ENCODE results near the gene MACF1.
A peak's percentile ranks its signal among the peaks of the same experiment; 100 is the strongest.

Gene MACF1

DNA sequence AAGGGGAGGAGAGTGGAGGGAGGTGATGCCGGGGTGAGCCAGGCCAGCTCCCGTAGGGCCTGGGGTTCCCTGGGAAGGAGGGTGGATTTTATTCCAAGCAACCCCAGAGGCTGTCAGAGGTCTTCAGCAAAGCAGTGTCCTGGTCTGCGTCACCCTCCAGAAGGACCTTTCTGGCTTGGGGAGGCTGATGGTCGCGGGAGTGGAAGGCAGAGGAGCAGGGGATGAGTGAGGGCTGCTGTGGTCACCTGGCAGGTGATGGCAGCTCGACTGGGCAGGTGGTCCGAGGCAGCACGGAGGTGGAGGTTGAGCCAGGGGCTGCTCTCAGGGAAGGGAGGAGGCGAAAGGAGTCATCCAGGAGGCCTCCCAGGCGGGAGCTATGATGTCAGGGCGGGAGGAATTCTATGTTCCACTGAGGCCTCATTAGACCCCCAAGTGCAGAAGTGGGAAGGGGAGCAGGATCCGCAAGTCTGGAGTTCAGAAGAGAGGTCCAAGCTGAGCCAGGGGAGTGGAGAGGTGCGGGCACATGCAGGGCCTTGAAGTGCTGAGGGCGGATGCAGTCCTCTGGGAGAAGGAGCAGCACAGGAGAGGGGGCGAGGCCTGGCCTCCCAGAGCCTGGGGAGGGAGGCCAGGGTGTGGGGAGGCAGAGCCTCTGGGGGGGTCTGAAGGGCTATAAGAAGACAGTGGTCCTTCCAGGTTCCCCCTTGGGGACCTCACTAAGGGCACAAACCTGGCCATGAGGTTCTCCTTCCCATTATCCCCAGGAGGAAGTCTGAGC is 320.3 kb downstream of the MACF1 start:
- peak; percentile 19 for DNase-seq

DNA sequence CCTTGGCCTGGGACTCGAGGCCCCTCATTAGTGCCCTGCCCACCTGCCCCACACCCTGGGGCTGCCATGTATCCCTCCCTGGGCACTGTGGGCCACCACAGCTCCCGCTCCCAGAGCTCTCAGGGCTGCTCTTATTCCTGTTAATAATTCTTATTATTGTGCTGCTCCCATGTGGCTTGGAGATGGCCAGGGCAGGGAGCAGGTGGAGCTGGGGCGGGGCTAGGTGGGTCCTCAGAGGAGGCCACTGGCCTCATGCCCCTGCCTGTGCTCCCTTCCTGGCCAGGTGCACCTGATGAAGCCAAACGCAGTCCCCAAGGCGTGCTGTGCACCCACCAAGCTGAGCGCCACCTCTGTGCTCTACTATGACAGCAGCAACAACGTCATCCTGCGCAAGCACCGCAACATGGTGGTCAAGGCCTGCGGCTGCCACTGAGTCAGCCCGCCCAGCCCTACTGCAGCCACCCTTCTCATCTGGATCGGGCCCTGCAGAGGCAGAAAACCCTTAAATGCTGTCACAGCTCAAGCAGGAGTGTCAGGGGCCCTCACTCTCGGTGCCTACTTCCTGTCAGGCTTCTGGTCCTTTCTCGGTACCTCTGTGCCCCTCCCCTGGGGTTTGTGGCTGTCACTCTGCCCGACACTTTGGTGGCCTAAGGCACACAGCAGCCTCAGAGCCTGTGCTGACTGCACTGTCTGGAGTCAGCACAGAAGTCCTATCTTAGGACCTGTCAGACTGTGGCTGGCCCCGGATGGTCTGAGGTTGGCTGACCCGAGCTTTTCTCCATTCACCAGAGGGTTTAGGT is 321.1 kb downstream of the MACF1 start:
- peak; percentile 62 for DNase-seq

DNA sequence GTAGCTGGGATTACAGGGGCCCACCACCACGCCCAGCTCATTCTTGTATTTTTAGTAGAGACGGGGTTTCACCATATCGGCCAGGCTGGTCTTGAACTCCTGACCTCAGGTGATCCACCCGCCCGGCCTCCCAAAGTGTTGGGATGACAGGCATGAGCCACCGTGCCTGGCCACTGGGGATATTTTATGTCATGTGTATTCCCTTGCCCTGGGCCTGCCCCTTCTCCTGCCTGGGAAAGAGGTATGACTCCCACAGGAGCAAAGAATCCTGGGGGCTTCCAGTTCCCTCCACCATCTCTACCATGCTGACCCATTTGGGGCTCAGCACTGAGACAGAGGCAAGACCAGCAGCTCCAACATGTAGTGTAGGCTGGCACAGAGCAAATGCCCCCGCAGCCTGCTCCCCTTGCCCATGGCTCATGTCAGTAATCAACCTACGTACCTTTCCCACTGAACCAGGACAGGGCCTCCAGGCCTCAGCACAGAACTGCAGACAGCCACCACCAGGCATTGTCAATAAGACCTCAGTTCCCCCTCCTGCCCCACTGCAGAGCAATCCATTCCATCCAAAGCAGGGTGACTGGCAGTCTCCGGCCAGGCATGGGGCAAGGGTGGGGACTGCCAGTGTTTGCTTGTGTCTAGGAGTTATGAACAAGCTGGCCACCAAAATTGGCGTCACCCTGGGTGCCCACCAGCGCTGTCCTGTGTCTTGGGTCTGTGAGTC is 322.1 kb downstream of the MACF1 start:
- peak; percentile 59 for DNase-seq

- peak; percentile 16 for DNase-seq
These were observed 322.7 kb downstream of the MACF1 start for GRCh38 chr1:39527190-39527579.

- DNase-seq: peak; percentile 19
These were observed 323.6 kb downstream of the MACF1 start for GRCh38 chr1:39528082-39528481.

DNA sequence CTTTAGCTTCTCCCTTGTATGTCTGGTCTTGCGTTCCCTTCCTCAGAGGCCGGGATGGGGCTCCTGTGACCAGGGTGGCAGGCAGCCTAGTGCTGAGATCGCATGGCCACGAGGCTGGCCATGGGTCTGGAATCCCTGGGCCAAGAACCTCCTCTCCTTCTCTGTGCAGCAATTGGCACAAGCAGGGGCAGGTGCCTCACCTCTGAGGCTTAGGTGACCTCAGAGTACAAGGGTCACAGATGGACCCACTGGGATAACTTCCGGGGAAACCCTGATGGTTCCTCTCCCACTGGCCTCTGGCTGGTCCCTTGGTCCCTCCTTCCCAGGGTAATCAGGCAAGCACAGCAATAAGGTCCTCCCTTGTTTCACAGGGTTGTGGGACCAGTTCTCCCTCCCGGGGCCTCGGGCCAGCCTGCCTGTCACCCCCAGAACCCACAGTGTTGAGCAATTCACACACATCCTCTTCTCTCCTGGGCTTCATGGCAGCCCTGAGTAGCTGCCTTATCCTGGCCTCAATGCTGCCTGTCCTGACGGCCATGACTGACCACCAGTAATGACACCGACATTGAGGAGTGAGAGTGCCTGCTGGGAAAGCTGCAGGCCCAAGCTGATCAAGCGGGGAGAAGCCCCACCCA is 325.5 kb downstream of the MACF1 start:
- peak; percentile 49 for DNase-seq

DNA sequence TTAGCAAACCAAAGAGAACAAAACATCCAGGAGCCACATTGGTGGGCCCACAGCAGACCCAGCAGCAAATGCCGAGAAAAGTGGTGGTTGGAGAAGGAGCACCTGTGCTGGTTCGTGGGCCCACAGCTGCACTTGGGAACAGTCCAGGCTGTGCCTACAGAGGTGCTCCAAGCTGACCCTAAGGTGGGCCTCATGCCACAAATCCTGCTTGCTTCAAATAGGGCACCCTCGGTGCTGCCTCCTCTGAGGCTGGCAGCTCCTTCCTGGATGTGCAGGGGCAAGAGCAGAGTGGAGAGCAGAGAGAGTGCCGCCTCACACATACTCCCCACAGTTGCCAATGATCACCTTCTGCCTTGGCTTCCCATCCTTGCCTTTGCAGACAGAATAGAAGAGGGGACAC is 327.0 kb downstream of the MACF1 start:
- DNase-seq: peak; percentile 34

GRCh38 chr1:39533442-39533841 is 328.9 kb downstream of the MACF1 start:
- no peak for DNase-seq
